ENCODE measurements around the gene MECP2.

Gene MECP2

GRCh38 chrX:154059729-154060245 is 37.7 kb downstream of the MECP2 start:
- no peaks in the 10 kb centered on the region for H3K27me3 ChIP-seq (ENCODE audit: control insufficient read depth, insufficient read depth, low read length)
- no peaks in the 10 kb centered on the region for H3K4me1 ChIP-seq (ENCODE audit: control insufficient read depth, insufficient read depth, low read length)
- H3K4me3 ChIP-seq (ENCODE audit: low read depth, low read length), result no peak overlapping the region
- H3K36me3 ChIP-seq (ENCODE audit: control insufficient read depth, insufficient read depth, low read length), result peaks cover 5% of the 10 kb centered on the region; the same call in 1 of the 2 replicates
- no peak overlapping the region for H3K9ac ChIP-seq (ENCODE audit: low read depth, low read length)
- H3K9me3 ChIP-seq (ENCODE audit: control insufficient read depth, insufficient read depth, low read length), result peaks cover 39% of the 10 kb centered on the region
- H3K27ac ChIP-seq (ENCODE audit: low read depth, low read length), result no peak overlapping the region

DNA sequence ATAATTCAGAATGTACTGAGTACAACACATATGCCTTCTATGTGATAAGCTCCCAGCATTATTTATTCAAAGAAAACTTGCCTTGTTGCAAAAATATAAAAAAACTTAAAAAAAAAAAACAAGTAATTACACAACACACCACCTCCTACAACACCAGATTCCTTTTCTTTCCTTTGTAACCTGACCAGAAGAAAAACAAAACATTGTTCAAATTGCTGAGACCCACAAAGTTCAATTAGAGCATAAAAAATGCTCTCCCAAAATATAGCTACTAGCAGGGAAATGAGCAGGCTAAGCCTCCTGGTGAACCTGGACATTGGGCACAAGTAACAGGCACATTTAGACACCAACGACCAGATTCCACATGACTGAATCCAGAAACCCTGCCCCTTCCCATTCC is 38.3 kb downstream of the MECP2 start:
- Histone ChIP-seq H3K4me1 (ENCODE audit: control insufficient read depth, insufficient read depth, low read length) (no peaks in the 10 kb centered on the region), H3K9ac (ENCODE audit: low read depth, low read length) (no peak overlapping the region), H3K9me3 (ENCODE audit: control insufficient read depth, insufficient read depth, low read length) (peaks cover 36% of the 10 kb centered on the region), H3K4me3 (ENCODE audit: low read depth, low read length) (no peak overlapping the region), H3K27ac (ENCODE audit: low read depth, low read length) (no peak overlapping the region), H3K36me3 (ENCODE audit: control insufficient read depth, insufficient read depth, low read length) (peaks cover 5% of the 10 kb centered on the region; the same call in 1 of the 2 replicates), H3K27me3 (ENCODE audit: control insufficient read depth, insufficient read depth, low read length) (no peaks in the 10 kb centered on the region)

- H3K36me3 ChIP-seq (ENCODE audit: control insufficient read depth, insufficient read depth, low read length), result peaks cover 5% of the 10 kb centered on the region; the same call in 1 of the 2 replicates
- H3K27me3 ChIP-seq (ENCODE audit: control insufficient read depth, insufficient read depth, low read length), result no peaks in the 10 kb centered on the region
- no peak overlapping the region for H3K9ac ChIP-seq (ENCODE audit: low read depth, low read length)
- H3K9me3 ChIP-seq (ENCODE audit: control insufficient read depth, insufficient read depth, low read length), result peaks cover 33% of the 10 kb centered on the region
- H3K4me3 ChIP-seq (ENCODE audit: low read depth, low read length), result no peak overlapping the region
- no peak overlapping the region for H3K27ac ChIP-seq (ENCODE audit: low read depth, low read length)
- no peaks in the 10 kb centered on the region for H3K4me1 ChIP-seq (ENCODE audit: control insufficient read depth, insufficient read depth, low read length)
Observed at GRCh38 chrX:154058214-154058997, 39.1 kb downstream of the MECP2 start.

- Histone ChIP-seq H3K9me3 (ENCODE audit: control insufficient read depth, insufficient read depth, low read length) (peaks cover 39% of the 10 kb centered on the region), H3K9ac (ENCODE audit: low read depth, low read length) (no peak overlapping the region), H3K27ac (ENCODE audit: low read depth, low read length) (no peak overlapping the region), H3K36me3 (ENCODE audit: control insufficient read depth, insufficient read depth, low read length) (peaks cover 5% of the 10 kb centered on the region; the same call in 1 of the 2 replicates), H3K4me1 (ENCODE audit: control insufficient read depth, insufficient read depth, low read length) (no peaks in the 10 kb centered on the region), H3K4me3 (ENCODE audit: low read depth, low read length) (no peak overlapping the region), H3K27me3 (ENCODE audit: control insufficient read depth, insufficient read depth, low read length) (no peaks in the 10 kb centered on the region)
Observed at GRCh38 chrX:154057791-154058190, 39.7 kb downstream of the MECP2 start.

- Histone ChIP-seq H3K9ac (ENCODE audit: low read depth, low read length) (no peak overlapping the region), H3K36me3 (ENCODE audit: control insufficient read depth, insufficient read depth, low read length) (peaks cover 5% of the 10 kb centered on the region; the same call in 1 of the 2 replicates), H3K27me3 (ENCODE audit: control insufficient read depth, insufficient read depth, low read length) (no peaks in the 10 kb centered on the region), H3K9me3 (ENCODE audit: control insufficient read depth, insufficient read depth, low read length) (peaks cover 39% of the 10 kb centered on the region), H3K4me3 (ENCODE audit: low read depth, low read length) (no peak overlapping the region), H3K27ac (ENCODE audit: low read depth, low read length) (no peak overlapping the region), H3K4me1 (ENCODE audit: control insufficient read depth, insufficient read depth, low read length) (no peaks in the 10 kb centered on the region)
Observed at GRCh38 chrX:154056770-154057241, 40.7 kb downstream of the MECP2 start.

DNA sequence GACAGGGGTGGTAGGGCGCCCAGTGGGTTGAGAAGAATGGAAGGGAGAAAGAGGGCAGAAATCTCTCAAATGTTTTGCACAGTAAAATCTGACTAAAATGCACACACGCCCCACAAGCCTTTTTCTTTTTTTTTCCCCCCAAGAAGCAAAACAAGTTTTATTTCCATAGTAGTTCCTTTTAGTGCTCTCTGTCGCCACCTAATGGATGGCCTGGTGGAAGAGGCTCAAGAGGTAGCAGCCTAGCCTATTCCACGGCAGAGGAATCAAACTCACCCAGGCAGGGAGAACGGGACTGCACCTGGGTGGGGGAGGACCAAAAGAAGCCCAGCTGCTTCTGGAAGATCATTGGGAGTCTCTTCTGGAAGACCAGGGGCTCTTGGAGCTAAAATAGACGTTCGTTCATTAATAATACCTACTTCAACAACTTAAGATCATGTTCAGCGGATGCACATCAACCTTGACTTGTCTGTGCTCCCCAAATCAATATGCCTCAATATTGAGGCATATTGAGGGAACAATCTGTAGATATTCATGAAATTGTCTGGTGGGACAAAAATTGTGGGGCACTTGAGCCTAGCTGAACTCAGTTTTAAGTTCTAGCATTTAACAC is 46.2 kb downstream of the MECP2 start:
- Histone ChIP-seq H3K4me1 (ENCODE audit: control insufficient read depth, insufficient read depth, low read length) (no peaks in the 10 kb centered on the region), H3K27me3 (ENCODE audit: control insufficient read depth, insufficient read depth, low read length) (no peaks in the 10 kb centered on the region), H3K9me3 (ENCODE audit: control insufficient read depth, insufficient read depth, low read length) (peaks cover 38% of the 10 kb centered on the region), H3K36me3 (ENCODE audit: control insufficient read depth, insufficient read depth, low read length) (no peaks in the 10 kb centered on the region), H3K4me3 (ENCODE audit: low read depth, low read length) (no peak overlapping the region), H3K9ac (ENCODE audit: low read depth, low read length) (no peak overlapping the region), H3K27ac (ENCODE audit: low read depth, low read length) (no peak overlapping the region)

DNA sequence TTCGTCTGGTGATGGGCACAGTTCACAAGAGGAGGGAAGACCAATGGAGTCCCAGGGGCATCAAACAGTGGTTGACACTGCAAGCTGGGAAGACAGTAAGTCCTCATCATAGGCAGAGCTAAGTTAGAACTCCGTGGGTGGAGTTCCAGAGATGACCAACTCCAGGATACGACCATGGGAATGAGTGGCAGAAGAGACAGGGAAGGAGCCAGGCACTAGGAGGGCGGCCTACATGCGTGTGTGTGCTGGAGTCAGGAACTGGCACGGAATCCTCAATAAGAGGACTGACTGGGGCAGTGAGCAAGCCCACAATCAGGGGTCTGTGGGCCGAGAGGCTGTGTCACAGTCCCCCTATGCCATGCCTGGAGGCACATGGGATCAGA is 47.4 kb downstream of the MECP2 start:
- Histone ChIP-seq H3K9ac (ENCODE audit: low read depth, low read length) (no peak overlapping the region), H3K27ac (ENCODE audit: low read depth, low read length) (no peak overlapping the region), H3K4me1 (ENCODE audit: control insufficient read depth, insufficient read depth, low read length) (no peaks in the 10 kb centered on the region), H3K9me3 (ENCODE audit: control insufficient read depth, insufficient read depth, low read length) (peaks cover 38% of the 10 kb centered on the region), H3K36me3 (ENCODE audit: control insufficient read depth, insufficient read depth, low read length) (no peaks in the 10 kb centered on the region), H3K4me3 (ENCODE audit: low read depth, low read length) (no peak overlapping the region), H3K27me3 (ENCODE audit: control insufficient read depth, insufficient read depth, low read length) (no peaks in the 10 kb centered on the region)

GRCh38 chrX:154049209-154050112 is 48.1 kb downstream of the MECP2 start:
- Histone ChIP-seq H3K4me3 (ENCODE audit: low read depth, low read length) (no peak overlapping the region), H3K27ac (ENCODE audit: low read depth, low read length) (no peak overlapping the region), H3K4me1 (ENCODE audit: control insufficient read depth, insufficient read depth, low read length) (no peaks in the 10 kb centered on the region), H3K36me3 (ENCODE audit: control insufficient read depth, insufficient read depth, low read length) (no peaks in the 10 kb centered on the region), H3K27me3 (ENCODE audit: control insufficient read depth, insufficient read depth, low read length) (no peaks in the 10 kb centered on the region), H3K9me3 (ENCODE audit: control insufficient read depth, insufficient read depth, low read length) (peaks cover 42% of the 10 kb centered on the region), H3K9ac (ENCODE audit: low read depth, low read length) (no peak overlapping the region)

- Histone ChIP-seq H3K9me3 (ENCODE audit: control insufficient read depth, insufficient read depth, low read length) (peaks cover 40% of the 10 kb centered on the region), H3K9ac (ENCODE audit: low read depth, low read length) (no peak overlapping the region), H3K27me3 (ENCODE audit: control insufficient read depth, insufficient read depth, low read length) (no peaks in the 10 kb centered on the region), H3K36me3 (ENCODE audit: control insufficient read depth, insufficient read depth, low read length) (no peaks in the 10 kb centered on the region), H3K27ac (ENCODE audit: low read depth, low read length) (no peak overlapping the region), H3K4me1 (ENCODE audit: control insufficient read depth, insufficient read depth, low read length) (no peaks in the 10 kb centered on the region), H3K4me3 (ENCODE audit: low read depth, low read length) (no peak overlapping the region)
Observed at GRCh38 chrX:154048398-154048797, 49.1 kb downstream of the MECP2 start.

DNA sequence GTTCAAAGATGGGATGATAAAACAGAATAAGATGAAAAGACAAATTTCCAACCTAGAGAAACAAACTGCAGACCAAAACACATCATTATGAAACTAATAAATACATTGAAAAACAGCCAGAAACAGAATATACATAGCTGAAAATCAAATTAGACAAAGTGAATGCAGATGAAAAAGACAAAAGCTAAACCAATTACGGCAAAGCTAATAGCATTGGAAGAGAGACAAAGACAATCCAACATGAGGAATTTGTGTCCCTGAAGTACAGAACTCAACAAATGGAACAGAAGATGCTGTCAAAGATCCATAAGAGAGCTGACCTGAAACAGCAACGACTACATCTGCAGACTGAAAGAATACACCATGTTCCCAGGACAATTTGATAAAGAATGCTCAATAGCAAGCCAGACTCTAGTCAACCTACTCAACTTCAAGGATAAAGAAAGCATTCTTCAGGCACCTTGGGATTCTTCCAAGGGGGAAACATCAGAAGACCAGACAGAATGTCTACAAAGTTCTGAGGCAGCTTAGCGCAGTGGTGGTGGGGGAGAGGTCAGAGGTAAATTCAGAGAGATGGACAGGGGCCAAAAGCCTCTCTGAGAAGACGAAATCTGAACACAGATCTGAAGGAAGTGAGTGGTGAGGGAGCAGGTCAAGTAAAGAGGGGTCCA is 50.4 kb downstream of the MECP2 start:
- no peak overlapping the region for H3K27ac ChIP-seq (ENCODE audit: low read depth, low read length)

More for the DNA sequence above, 50.4 kb downstream of the MECP2 start:
- H3K9ac ChIP-seq (ENCODE audit: low read depth, low read length), result no peak overlapping the region
- no peaks in the 10 kb centered on the region for H3K27me3 ChIP-seq (ENCODE audit: control insufficient read depth, insufficient read depth, low read length)
- H3K4me3 ChIP-seq (ENCODE audit: low read depth, low read length), result no peak overlapping the region
- no peaks in the 10 kb centered on the region for H3K4me1 ChIP-seq (ENCODE audit: control insufficient read depth, insufficient read depth, low read length)
- no peaks in the 10 kb centered on the region for H3K36me3 ChIP-seq (ENCODE audit: control insufficient read depth, insufficient read depth, low read length)
- H3K9me3 ChIP-seq (ENCODE audit: control insufficient read depth, insufficient read depth, low read length), result peaks cover 34% of the 10 kb centered on the region

All from HUES48 (cell line).